Neural progenitor cell (in vitro differentiated cells): ENCODE data around the gene PGAP3. TPM values are rescaled to one million over a fixed set of nuclear protein-coding genes. Genes with fewer than 3 reads are reported as not detected.

ENCODE experiments used
- DNase-seq: peaks from one replicate; pipeline ENCODE4 v3.0.0-alpha.2; 2016; ENCODE audit warnings: low spot score
- H2AFZ ChIP-seq: fragments of 200-600 bp; sonication (generic); replicated peaks from 2 replicates; pipeline ENCODE4 v1.6.1; 2016; ENCODE audit warnings: antibody characterized with exemption
- H3F3A ChIP-seq: fragments of 200-600 bp; sonication (generic); 2 replicates; pipeline ENCODE4 v1.6.1; 2016; ENCODE audit warnings: antibody characterized with exemption, low read depth
- H3K27ac ChIP-seq: fragments of 200-600 bp; sonication (generic); 2 replicates; pipeline ENCODE4 v1.5.1; 2016; ENCODE audit warnings: mild to moderate bottlenecking
- H3K27me3 ChIP-seq: fragments of 200-600 bp; sonication (generic); 2 replicates; pipeline ENCODE4 v1.6.1; 2016; ENCODE audit warnings: mild to moderate bottlenecking, moderate library complexity
- H3K36me3 ChIP-seq: fragments of 200-600 bp; sonication (generic); 2 replicates; pipeline ENCODE4 v1.5.1; 2016
- H3K4me1 ChIP-seq: fragments of 200-600 bp; sonication (generic); 2 replicates; pipeline ENCODE4 v1.6.1; 2016; ENCODE audit warnings: mixed run types
- H3K4me2 ChIP-seq: fragments of 200-600 bp; sonication (generic); 2 replicates; pipeline ENCODE4 v1.6.1; 2016
- H3K4me3 ChIP-seq: fragments of 200-600 bp; sonication (generic); 2 replicates; pipeline ENCODE4 v1.5.1; 2016
- H3K79me2 ChIP-seq: fragments of 200-600 bp; sonication (generic); 2 replicates; pipeline ENCODE4 v1.6.1; 2016; ENCODE audit warnings: low read depth
- H3K9ac ChIP-seq: fragments of 200-600 bp; sonication (generic); 2 replicates; pipeline ENCODE4 v1.6.1; 2016
- H3K9me3 ChIP-seq: fragments of 200-600 bp; sonication (generic); 2 replicates; pipeline ENCODE4 v1.5.1; 2016; ENCODE audit warnings: low read depth
- H4K20me1 ChIP-seq: fragments of 200-600 bp; sonication (generic); 2 replicates; pipeline ENCODE4 v1.6.1; 2016; ENCODE audit warnings: low read depth
- H3K27ac Mint-ChIP-seq: 3 replicates; pipeline ENCODE4 v1.8.0; 2021; ENCODE audit warnings: mixed read lengths
- H3K27me3 Mint-ChIP-seq: 2 replicates; pipeline ENCODE4 v1.8.0; 2022; ENCODE audit warnings: low read depth, mild to moderate bottlenecking, inconsistent platforms, moderate library complexity, mixed read lengths; ENCODE audit not compliant: insufficient read depth
- H3K36me3 Mint-ChIP-seq: 3 replicates; pipeline ENCODE4 v1.8.0; 2021; ENCODE audit warnings: mixed read lengths
- H3K4me1 Mint-ChIP-seq: 3 replicates; pipeline ENCODE4 v1.8.0; 2021; ENCODE audit warnings: mixed read lengths
- H3K4me3 Mint-ChIP-seq: 3 replicates; pipeline ENCODE4 v1.8.0; 2021; ENCODE audit warnings: mild to moderate bottlenecking, moderate library complexity, mixed read lengths
- H3K9me3 Mint-ChIP-seq: 3 replicates; pipeline ENCODE4 v1.8.0; 2020; ENCODE audit warnings: mixed read lengths
- CTCF ChIP-seq: fragments of 200-600 bp; sonication (generic); IDR thresholded peaks from 2 replicates; pipeline ENCODE4 v1.5.1; 2017; ENCODE audit warnings: antibody characterized with exemption, mild to moderate bottlenecking
- EZH2 ChIP-seq: fragments of 200-600 bp; sonication (generic); IDR thresholded peaks from 2 replicates; pipeline ENCODE4 v1.6.1; 2017; ENCODE audit warnings: antibody characterized with exemption, mild to moderate bottlenecking, moderate library complexity
- EZH2phosphoT487 ChIP-seq: fragments of 200-600 bp; sonication (generic); IDR thresholded peaks from 2 replicates; pipeline ENCODE4 v1.6.1; 2017; ENCODE audit warnings: antibody characterized with exemption
- total RNA-seq: library from RNA; depleted of rRNA; stranded (reverse); fragments of >200 nt; gene quantifications from 2 replicates; pipeline ENCODE4 v1.2.3, GENCODE V29; 2015; ENCODE audit warnings: low replicate concordance

PGAP3 gene
- total RNA-seq, 1 donor from 2014 or later, result 6.6 TPM

DNA sequence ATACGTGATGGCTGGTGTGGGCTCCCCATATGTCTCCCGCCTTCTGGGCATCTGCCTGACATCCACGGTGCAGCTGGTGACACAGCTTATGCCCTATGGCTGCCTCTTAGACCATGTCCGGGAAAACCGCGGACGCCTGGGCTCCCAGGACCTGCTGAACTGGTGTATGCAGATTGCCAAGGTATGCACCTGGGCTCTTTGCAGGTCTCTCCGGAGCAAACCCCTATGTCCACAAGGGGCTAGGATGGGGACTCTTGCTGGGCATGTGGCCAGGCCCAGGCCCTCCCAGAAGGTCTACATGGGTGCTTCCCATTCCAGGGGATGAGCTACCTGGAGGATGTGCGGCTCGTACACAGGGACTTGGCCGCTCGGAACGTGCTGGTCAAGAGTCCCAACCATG is 36.9 kb upstream of the PGAP3 start:
- no peak overlapping the region for H3K4me3 Mint-ChIP-seq
- Histone ChIP-seq H3K9me3 (no peaks in the 10 kb centered on the region), H3K4me1 (peaks cover 2% of the 10 kb centered on the region), H3K9ac (no peak overlapping the region), H3K79me2 (no peaks in the 10 kb centered on the region), H4K20me1 (peaks cover 9% of the 10 kb centered on the region), H3F3A (peaks cover 17% of the 10 kb centered on the region), H2AFZ (no peak overlapping the region), H3K4me3 (no peak overlapping the region), H3K27me3 (no peaks in the 10 kb centered on the region), H3K36me3 (no peaks in the 10 kb centered on the region), H3K27ac (no peak overlapping the region), H3K4me2 (no peak overlapping the region)
- peaks cover 19% of the 10 kb centered on the region for H3K36me3 Mint-ChIP-seq
- TF ChIP-seq CTCF (no peak), EZH2phosphoT487 (no peak), EZH2 (no peak)
- peaks cover 3% of the 10 kb centered on the region for H3K4me1 Mint-ChIP-seq
- H3K27ac Mint-ChIP-seq, result no peak overlapping the region
- H3K27me3 Mint-ChIP-seq, result peaks cover 5% of the 10 kb centered on the region
- DNase-seq, result no peak
- no peaks in the 10 kb centered on the region for H3K9me3 Mint-ChIP-seq

- H3K27me3 Mint-ChIP-seq, result peaks cover 5% of the 10 kb centered on the region
- Histone ChIP-seq H3K36me3 (no peaks in the 10 kb centered on the region), H3K79me2 (no peaks in the 10 kb centered on the region), H3K4me2 (no peak overlapping the region), H4K20me1 (peaks cover 10% of the 10 kb centered on the region), H2AFZ (no peak overlapping the region), H3K27ac (no peak overlapping the region), H3K4me1 (no peaks in the 10 kb centered on the region), H3K4me3 (no peak overlapping the region), H3F3A (peaks cover 3% of the 10 kb centered on the region), H3K9me3 (no peaks in the 10 kb centered on the region), H3K27me3 (no peaks in the 10 kb centered on the region), H3K9ac (no peak overlapping the region)
- H3K9me3 Mint-ChIP-seq, result no peaks in the 10 kb centered on the region
- no peak for TF ChIP-seq EZH2
- no peak for TF ChIP-seq EZH2phosphoT487
- TF ChIP-seq CTCF, result no peak
- H3K27ac Mint-ChIP-seq, result no peak overlapping the region
- no peaks in the 10 kb centered on the region for H3K4me1 Mint-ChIP-seq
- no peak overlapping the region for H3K4me3 Mint-ChIP-seq
- no peak for DNase-seq
- peaks cover 26% of the 10 kb centered on the region for H3K36me3 Mint-ChIP-seq
These were observed 35.4 kb upstream of the PGAP3 start for GRCh38 chr17:39722965-39723848.

GRCh38 chr17:39722104-39722503 is 34.2 kb upstream of the PGAP3 start:
- Histone ChIP-seq H3K4me1 (no peaks in the 10 kb centered on the region), H3K27me3 (no peaks in the 10 kb centered on the region), H3K79me2 (no peaks in the 10 kb centered on the region), H3K27ac (no peak overlapping the region), H3F3A (peaks cover 3% of the 10 kb centered on the region), H3K4me3 (no peak overlapping the region), H2AFZ (no peak overlapping the region), H4K20me1 (peaks cover 15% of the 10 kb centered on the region), H3K4me2 (no peak overlapping the region), H3K36me3 (no peaks in the 10 kb centered on the region), H3K9ac (no peak overlapping the region), H3K9me3 (no peaks in the 10 kb centered on the region)
- Mint-ChIP-seq H3K27me3 (peaks cover 5% of the 10 kb centered on the region), H3K4me1 (no peaks in the 10 kb centered on the region), H3K36me3 (peaks cover 27% of the 10 kb centered on the region), H3K9me3 (no peaks in the 10 kb centered on the region), H3K4me3 (no peak overlapping the region), H3K27ac (no peak overlapping the region)
- no peak for DNase-seq
- TF ChIP-seq EZH2, result no peak
- TF ChIP-seq EZH2phosphoT487, result no peak
